ENCODE results near the gene IPP.

GRCh38 chr1:45666836-45667235, 83.6 kb downstream of the IPP start:
- TF ChIP-seq POLR2AphosphoS5 (IDR thresholded peaks at IDR 0.05) (no peak), POLR2A (IDR thresholded peaks at IDR 0.05) (no peak)
